GM18868 (cell line): Measurements from ENCODE around the gene AGBL1.

ENCODE experiments used
- ATAC-seq: cut with Tn5 transposase; IDR thresholded peaks from one replicate; pipeline ENCODE4 v1.9.1; 2021; ENCODE audit warnings: mild to moderate bottlenecking, moderate library complexity; ENCODE audit not compliant: unreplicated experiment

The AGBL1 gene

DNA sequence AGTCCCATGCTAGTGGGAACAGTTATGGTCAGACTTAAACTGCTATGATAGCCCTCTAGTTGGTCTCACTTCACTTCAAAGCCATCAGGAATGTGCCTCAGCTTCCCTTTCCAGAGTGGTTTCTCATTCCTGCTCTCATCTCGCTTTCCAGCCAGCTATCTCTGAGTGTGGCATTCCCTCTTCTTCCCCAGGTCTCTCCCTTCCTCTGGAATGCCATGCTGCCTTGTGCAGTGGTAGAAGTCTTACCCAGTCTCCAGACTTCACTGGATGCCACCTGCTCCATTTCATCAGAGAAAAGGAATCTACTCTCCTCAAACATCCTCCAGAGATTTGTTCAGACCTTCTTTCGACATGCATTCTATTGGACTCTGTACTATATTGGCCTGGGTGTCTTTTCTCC is 83.0 kb downstream of the AGBL1 start:
- ATAC-seq, result no peak

DNA sequence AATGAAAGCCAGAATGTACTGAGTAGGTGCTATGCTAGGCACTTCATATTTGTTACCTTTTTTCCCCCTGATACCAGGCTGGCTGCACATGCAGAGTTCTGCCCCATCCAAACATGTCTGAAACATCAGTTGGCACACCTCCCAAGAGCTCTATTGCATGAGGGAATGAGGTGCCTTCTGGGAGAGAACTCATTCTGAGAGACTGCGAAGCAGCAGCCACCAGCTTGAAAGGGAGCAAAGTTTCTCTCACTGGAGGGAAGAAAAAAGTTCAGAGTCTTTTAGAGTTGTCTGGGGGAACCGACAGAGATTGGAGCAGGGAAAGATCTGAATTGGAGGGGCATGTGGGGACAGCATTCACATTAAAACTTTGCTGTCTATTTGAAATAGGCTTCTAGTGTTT is 84.1 kb downstream of the AGBL1 start:
- ATAC-seq, result no peak

DNA sequence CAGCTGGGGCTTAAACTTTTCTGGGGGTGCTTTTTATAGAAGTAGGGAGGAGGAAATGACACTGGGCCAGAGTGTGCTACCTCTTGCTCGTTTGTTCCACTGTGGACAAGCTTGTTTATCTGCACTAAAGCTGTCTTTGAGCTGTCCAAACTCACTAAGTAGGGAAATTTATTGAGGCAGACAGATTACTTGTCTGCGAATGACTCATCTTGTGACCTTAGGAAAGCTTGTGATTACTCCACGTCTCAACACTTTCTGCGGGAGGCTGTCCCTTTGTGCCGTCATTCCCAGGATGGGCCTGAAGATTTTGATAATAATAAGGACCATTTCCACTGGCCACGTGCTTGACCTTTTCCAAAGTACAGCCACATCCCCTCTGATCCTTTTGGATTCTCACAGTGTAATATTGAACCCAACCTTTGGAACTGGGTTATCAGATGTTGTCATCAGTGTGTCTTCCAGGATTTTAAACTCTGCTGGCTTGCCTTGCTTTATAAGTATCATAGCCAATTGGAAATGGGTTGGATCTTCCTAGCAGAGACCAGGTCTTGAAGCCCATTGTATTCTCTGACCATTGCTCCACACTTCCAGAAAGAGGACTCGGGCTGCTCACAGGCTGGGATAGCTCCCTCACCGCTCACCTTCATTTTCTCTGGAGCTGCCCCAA is 84.7 kb downstream of the AGBL1 start:
- ATAC-seq, result no peak

DNA sequence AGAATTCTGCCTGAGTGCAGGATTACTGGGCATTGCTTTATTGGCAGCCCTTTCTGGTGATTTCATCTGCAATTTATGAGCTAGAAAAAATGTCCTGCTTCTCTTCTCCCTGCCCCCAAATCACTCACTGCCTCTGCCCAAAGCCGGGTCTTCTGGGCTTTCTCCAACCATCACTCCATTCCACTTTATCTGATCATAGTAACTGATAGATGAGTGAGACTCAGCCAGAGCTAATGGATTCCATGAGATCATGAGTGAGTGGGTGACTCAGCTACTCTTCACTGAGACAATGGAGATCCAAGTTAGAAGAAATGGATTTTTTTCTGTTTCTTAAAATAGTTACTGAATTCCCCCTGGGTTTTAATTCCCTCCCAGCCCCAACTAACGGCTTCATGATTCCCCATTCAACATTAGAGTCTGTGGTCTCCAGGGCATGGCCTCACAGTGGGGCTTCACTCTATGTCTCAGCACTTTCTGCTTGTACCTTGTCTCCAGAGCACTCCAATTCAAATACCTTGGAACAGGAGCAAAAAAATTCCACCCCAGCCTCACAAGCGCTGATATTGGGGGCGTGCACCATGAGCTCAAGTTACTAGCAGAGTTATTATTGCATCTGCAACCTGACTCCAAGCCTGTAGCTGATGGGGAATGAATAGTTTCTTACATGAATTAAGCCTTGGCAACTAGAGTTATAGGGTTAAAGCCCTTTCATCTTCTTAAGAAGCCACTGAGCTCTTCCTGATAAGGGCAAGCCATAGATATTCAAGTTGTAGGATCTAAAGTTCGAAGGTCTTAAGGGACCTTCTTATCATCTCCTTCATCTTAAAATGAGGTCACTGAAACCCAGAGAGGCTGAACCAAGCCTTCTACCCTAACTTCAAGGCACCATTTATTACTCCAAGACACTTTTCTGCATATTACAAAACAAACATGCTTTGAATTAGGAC is 85.9 kb downstream of the AGBL1 start:
- ATAC-seq, result no peak

DNA sequence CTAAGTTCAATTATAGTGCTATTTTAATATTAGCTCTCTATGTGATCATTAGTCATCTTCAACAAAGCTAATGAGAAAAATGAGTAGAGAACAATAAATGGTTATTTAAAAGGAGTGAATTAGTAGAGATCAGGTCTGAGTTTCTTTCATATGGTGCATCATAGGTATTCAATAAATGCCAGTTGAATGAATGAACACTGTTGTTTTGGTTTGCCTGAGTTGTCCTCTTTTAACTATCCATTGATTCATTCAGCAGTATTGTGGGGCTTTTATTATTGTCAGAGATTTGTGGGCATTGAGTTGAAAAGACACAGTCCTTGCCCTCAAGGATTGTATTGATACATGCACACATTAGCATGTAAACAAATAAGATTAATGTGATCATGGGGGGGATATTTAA is 88.2 kb downstream of the AGBL1 start:
- ATAC-seq, result no peak

DNA sequence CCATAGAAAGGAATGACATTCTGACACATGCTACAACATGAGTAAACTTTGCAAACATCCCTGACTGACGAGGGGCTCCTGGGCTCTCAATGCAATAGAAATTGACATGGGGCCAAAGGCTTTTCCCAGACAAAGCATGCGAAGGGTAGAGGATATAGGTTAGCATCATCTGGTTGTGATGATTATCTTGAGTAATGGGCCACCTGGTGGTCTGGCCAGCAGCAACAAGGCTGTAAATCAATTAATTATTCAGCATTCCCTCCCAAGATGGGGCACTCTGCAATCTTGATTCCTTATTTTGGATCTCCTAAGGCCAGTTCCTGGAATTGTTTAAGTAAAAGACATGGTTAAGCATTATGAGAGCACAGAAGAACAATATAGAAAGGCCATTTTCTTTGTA is 99.2 kb downstream of the AGBL1 start:
- ATAC-seq, result no peak

DNA sequence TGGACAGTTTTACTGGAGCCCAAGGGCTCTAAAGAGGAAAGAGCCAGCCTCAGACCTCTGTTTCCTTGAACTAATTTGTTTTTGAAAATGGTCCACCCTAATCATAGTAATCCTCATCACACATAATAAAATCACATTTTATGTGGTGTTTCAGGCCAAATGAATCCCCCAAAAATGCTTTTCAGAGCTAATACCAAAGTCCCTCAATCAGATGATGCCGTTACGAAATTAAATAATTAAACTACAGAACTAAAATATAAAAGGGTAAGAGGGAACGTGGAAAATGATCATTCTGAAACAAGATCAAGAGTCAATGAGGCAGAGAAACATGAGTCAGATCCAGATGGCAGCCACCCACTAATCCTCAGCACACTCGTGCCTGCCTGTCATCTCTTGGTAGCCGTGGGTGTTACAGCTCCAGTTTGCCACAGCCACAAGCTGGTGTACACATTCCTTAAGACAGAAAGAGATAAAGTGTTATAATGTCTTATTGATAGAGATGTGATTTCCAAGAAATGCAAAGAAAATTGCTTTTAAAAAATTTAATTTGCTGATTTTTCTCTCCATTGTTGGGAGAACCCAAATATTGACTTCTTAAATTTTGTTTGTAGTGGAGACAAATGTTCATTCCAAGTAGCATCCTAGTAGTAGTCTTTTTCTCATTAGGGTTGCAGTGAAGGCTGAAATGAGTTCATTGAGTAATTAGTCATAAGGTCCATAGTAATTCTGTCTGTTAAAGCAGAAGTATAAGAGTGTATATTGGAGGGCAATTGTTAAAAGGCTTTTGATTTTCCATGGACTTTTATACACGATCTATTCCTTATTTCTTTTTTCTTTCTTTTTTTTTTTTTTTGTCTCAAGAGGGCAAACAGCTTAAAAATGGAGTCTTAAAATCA is 104.2 kb downstream of the AGBL1 start:
- ATAC-seq, result peak; percentile 65

DNA sequence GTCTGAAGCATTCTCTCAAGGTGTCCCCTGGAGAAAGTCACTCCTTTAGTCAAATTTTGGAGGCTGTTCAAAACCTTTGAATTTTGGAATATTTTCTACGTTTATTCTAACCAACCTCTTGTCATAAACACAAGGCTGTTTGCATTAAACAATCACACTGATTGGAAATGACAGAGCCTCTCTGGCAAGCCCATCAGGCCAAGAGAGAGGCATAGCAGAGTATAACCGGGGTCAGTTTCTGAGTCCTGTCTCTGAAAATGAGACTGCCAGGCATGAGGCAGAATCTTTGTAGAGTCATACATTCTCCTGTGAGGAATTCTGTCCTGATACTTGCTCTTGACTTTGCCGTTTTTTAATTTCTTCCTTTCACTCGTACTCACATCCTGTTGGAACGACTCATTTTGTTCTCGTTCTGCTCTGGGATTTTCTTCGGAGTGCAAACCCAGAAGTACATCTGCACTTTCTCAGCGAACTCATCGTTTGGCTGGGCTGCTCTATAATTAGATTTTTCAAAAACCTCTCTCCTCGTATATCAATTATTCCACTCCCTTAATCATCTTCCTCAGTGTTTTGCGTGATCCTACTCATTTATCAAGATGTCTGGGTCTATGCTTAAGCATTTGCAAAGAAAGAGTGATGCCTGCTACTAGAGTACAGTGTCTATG is 114.2 kb downstream of the AGBL1 start:
- ATAC-seq, result no peak

DNA sequence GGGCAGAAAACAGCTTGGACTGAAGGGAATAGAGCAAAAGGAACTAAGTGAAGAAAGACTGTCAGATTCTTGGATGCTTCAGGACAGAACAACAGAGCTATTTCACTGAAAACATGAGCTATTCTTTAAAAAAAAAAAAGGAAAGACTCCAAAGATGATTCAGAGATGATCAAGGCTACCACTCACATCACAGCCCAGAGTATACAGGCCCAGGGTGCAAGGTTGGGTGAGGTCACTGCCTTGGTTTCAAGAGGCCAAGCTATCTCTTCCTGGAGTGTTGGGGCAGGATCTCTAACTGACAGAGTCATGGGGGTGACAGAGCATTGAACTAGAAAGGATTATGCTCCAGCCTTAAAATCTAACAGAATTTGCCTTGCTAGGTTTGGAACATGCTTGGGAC is 118.1 kb downstream of the AGBL1 start:
- ATAC-seq, result no peak

DNA sequence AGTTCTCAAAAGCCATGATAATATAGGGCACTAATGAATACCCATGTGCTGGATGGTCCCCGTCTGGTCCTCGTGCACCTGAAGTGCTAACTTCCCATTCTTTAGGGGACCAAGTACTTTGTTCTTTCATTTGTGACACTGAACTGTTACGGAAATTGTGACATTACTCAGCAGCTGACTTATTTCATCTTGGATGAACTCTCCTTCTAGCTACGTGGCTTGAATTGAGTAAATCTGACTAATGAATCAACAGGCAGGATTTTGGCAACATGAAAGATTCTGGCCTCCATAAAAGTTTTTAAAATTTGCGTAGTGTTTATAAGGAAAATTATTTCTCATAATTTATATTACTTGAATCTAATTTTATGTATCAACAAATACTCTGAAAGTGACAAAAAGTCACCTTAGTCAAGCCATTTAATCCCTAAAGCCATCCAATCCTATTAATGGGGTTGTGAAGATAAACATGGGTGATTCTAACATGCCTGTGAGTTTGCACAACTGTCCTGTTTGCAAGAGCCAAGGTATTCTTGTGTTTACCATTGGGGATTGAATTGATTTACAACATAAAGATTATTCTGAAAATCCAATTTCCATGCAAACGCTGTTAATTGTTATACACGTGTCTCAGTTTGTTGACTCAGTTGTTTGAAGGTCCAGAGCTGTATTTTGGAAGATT is 119.9 kb downstream of the AGBL1 start:
- ATAC-seq, result no peak

DNA sequence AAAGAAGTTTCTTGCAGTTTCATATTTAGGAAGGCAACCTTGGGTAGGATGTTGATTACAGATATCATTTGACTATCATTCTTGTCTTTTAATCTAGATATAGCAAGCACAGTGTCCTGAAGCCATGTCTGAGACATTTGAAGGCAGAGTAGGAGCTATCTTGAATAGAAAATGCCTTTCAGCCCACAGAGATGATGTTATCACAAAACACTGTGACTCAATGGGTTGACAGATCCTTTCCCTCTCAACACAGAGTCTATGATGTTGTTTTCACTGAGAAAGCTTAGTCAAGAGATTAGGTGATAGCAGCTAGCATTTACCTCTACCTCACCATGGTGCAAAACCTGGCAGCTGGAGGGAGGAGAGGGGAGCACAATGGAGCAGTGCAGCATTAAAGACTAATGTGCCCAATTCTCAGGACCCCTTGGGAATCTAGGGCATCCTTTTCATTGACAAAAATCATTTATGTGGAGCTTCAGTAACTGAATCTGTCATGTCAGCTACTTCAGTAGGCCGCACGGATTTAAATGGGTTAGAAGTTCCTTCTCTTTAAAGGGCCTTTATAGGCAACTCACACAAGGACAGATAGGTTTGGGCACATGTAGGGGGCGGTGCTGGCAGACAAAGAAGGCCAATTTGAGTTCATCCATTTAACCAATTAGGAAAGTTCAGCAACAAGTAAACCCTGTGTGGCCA is 121.8 kb downstream of the AGBL1 start:
- ATAC-seq, result no peak

DNA sequence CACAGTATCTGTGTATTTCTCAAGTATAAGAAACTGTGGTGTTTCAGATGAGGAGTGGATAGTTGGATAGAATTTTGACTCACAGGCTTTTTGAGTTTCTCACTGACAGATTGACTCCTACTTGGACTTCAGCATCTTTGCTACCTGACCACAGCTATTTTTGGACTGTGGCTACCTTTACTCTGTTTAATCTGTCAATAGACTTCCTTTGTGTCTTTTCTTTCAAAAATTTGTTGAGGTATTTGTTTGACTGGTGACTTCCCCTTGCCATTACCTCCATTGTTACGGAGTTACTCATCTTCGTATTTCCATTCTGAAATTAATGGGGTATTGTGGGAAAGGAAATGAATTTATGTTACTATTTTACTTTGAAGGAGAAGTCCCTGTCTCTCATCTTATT is 123.8 kb downstream of the AGBL1 start:
- no peak for ATAC-seq

DNA sequence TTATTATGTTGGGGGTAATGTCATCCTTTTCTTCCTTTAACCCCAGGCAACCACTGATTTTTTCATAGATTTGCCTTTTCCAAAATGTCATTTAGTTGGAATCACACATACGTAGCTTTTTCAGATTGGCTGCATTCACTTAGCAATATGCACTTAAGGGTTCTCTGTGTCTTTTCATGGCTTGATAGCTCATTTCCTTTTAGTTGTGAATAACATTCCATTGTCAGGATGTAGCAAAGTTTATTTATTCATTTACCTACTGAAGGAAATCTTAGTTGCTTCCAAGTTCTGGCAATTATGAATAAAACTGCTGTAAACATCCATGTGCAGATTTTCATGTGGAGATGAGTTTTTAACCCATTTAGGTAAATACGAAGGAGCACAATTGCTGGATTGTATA is 125.4 kb downstream of the AGBL1 start:
- ATAC-seq, result no peak

DNA sequence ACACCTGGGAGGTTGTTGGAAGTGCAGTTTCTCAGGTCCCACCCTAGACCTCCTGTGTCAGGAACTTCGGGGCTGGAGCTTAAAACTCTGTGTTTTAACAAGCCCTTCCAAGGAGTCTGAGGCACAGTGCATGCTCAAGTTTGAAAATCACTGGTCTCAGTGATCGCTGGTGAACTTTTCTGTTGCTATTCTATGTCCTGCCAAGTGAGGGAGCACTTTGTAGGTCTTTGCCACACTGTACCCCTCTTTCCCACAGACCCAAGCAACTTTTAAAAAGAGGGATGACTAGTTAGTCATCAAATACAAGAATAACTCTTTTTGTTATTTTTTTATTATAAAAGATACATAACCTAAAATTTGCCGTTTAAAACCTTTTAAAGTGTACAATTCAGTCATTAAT is 133.7 kb downstream of the AGBL1 start:
- ATAC-seq, result no peak

DNA sequence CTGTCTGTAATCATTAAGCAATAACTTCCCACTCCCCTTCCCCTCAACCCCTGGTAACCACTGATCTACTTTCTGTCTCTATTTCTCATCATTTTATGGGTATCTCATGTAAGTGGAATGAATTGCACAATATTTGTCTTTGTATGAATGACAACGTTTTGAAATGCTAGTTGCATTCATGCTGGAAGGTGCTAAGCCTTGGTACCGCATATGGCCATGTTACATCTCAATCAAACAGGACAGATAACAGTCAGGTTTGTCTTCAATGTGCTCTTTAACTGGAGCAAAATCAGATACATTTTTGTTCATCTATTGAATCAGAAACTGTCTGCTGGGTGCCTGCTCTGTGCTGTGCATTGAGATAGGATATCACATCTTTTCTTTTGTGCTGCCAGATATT is 134.2 kb downstream of the AGBL1 start:
- ATAC-seq, result no peak

DNA sequence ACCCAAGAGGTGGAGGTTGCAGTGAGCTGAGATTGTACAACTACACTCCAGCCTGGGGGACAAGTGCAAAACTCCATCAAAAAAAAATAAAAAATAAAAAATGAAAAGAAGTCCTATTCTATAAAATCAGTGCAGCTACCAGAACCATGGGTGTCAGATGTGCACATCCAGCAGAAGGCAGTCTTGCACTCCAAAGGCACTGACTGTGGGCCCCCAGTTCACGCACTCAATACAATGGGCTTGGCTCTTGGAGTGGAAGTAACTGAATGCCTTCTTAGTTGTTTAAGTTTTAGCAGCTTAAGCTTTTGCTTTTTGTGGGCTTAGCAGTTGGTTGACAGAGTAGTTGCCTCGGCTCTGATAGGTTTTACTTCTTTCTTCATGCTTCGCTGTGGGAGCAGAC is 141.4 kb downstream of the AGBL1 start:
- no peak for ATAC-seq

DNA sequence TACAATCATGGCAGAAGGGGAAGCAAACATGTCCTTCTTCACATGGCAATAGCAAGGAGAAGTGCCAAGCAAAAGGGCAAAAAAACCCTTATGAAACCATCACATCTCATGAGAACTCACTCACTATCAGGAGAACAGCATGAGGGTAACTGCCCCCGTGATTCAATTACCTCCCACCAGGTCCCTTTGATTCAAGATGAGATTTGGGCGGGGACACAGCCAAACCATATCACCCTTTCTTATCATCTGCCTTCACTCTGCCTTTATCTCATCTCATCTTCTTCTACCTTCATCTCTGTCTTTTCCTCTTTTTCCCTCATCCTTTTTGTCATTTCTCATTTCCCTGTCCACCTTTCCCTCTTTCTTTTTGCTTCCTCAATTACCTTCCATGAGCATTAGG is 149.6 kb downstream of the AGBL1 start:
- no peak for ATAC-seq

DNA sequence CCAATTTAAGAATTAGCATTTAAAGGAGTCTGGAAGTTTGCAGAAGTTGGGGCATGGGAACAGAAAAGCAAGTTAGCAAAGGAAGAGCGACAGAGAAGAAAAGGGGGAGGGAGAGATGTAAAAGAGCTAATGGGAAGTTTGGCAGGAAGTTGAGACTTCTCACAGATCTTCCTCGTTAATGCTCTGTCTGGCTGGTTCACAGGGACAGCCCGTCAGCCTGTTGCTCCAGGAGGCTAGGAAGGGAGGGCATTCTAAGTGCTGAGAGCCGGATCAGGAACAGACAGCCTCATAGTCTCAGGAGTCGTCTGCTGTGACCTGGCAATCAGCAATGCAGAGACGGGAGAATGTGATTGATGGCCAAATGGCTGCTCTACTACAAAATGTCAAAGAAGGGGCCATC is 150.3 kb downstream of the AGBL1 start:
- no peak for ATAC-seq

DNA sequence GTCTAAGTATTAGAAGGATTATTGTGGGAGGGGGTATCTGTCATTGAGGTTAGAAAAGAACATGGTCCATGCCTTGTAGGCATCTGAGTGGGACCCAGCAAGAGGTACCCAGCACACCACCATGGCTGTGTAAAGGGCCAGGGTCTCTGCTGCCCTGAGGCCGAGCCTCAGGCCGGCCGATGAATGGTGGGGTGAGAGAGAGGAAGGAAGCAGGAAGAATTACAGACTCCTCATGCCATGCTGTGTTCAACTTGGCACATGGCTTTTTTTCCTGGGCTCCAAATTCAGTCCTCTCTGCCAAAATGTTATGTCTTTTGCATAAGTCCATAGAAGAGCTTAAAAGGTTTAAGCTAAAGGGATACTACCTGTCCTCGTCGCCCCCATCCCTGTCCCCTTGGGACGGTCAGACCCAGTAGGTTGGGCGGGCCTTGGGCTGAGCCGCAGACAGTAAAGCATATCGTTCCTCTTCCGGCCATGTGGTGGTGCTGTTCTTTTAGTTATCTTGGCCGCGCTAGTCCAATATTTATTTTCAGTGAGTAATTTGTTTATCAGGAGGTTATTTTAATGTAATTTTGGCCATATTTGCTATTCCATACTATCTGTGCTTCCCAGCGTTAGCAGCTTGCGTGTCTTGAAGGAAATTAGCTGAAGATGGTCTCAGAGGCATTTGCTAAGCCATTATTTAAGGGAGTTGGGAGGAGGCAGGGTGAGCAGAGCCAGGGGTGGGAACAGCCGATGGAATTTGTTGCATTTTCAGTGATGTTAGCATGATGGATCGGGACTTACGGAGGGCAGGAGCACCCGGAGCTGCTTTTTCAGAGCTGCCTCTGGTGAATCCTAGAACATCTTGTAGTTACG is 152.4 kb downstream of the AGBL1 start:
- ATAC-seq, result peak; percentile 87
